HG02852 (cell line): Measurements from ENCODE around the gene ZNF839.
"Not testable (repeated sequence)": the region's sequence is repeated elsewhere in the genome, so short reads cannot be mapped to it uniquely, and the experiment has no call there.

Experiments used
- ATAC-seq: cut with Tn5 transposase; IDR thresholded peaks from one replicate; pipeline ENCODE4 v1.9.1; 2021; ENCODE audit warnings: mild to moderate bottlenecking, moderate library complexity; ENCODE audit not compliant: unreplicated experiment

Gene ZNF839

DNA sequence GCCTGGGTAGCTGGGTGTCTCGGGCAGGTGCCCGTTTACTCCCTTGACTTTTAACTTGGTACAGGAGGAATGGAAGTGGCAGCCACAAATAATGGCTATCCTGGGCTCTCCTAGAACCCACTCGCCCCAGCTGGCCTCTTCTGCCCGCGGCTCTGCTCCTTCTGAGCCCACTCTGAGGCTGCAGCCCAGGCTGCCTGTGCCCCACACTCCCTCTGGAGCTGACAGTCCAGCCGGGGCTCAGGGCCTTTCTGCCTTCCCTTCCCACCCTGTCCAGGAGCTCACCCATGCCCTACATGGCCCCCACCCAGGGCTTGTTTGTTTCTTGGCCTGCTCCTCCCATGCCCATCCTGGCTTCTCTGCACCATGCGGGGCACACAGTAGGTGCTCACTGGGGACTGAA lies 15.6 kb downstream of the ZNF839 start:
- ATAC-seq: no peak

DNA sequence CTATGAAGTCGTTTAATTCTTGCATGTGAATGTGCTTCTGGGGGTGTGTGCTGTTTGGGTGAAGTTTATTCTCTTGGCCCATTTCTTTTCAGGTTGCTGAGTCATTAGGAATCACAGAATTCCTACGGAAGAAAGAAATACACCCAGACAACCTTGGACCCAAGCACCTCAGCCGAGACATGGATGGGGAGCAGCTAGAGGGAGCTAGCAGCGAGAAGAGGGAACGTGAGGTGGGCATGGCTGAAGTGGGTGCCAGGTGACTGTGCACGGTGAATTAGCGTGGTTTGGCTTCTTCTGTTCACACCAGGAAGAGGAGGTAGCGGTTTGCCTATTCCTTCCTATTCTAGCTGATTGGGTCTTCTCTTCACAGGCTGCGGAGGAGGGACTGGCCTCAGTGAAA lies 19.2 kb downstream of the ZNF839 start:
- no peak for ATAC-seq

DNA sequence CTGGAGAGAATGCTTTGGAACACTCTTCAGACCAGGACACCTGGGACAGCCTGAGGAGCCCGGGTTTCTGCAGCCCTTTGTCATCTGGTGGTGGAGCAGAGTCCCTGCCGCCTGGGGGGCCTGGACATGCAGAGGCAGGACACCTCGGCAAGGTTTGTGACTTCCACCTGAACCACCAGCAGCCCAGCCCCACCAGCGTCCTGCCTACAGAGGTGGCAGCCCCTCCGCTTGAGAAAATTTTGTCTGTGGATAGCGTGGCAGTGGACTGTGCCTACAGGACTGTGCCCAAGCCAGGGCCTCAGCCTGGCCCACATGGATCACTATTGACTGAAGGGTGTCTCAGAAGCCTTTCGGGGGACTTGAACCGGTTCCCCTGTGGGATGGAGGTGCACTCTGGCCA lies 22.0 kb downstream of the ZNF839 start:
- ATAC-seq: no peak

DNA sequence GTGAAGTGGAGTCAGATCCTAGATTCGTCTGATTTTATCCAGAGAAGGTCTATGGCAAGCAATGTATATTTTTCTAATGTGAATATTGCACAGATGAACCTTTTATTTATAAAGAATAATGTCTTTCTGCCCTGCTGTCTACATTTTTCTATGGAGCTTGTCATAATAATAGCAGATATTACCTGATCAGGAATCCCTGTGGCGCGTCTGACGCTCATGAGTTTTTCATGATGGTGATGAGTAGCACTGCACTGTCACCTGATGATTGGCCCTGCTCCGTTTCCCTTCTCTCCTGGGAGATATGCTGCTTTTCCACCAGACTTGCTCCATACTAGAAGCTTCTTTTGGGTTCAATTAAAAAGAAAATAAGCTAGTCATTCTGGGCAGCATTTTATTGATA lies 22.7 kb downstream of the ZNF839 start:
- ATAC-seq: no peak

DNA sequence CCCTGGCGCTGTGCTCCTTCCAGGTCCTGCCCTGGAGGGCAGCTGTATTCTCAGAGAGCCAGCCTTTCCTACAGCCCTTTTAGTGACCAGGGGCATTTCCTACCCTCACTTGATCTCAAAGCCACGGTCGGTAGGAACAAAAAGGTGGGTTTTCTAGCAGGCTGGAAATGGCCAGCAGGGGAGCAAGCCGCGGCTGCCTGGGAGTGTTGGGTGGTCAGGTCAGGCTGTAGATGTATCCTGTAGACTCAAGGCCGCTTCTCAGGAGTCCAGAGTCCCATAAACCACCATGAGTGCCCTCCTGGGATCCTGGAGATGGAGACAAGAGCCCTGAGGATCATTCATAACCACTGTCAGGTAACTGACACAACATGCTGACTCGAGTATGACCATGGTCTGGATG lies 24.5 kb downstream of the ZNF839 start:
- ATAC-seq: no peak

DNA sequence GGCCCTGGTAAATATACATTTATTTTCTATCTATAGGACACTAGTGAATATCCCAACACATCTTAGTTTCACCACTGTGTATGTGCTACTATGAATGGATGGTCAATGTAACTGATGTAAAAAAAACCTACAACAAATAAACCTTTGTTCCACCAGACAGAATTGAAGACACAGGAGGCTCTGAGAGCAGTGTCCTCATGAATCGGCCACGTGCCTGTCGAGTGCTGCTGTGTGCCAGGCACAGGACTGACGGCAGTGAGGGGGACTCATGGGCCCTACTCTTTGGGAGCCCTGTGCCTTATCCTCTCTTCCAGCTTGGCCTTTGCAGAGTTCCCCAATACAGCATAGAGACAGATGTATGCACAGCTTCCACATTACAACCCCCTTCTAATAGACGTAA lies 24.9 kb downstream of the ZNF839 start:
- no peak for ATAC-seq

DNA sequence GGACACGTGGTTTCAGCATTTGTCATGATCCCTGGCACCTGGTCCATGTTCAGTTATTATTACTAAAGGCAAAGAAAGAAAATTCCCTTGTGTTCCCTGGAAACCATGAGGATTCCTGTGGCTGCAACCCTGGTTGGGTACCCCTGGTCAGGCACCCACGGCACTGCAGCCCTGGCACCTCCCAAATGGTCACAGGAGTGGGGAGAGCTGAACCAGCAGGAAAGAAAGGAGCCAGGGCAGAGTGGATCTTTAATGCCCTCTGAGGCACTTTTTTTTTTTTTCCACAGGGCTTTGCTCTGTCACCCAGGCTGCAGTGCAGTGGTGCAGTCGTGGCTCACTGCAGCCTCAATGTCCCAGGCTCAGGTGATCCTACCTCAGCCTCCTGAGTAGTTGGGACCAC lies 25.7 kb downstream of the ZNF839 start:
- no peak for ATAC-seq

DNA sequence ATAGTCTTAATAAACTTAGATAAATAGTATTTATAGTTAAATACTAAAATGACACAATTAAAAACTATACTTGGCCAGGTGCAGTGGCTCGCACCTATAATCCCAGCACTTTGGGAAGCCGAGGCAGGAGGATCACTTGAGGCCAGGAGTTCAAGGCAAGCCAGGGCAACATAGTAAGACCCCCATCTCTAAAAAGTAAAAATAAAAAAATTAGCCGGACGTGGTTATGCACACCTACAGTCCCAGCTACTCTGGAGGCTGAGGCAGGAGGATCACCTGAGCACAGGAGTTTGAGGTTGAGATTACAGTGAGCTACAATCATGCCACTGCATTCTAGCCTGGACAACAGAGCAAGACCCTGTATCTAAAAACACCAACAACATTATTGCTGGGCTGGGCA lies 27.1 kb downstream of the ZNF839 start:
- no peak for ATAC-seq

DNA sequence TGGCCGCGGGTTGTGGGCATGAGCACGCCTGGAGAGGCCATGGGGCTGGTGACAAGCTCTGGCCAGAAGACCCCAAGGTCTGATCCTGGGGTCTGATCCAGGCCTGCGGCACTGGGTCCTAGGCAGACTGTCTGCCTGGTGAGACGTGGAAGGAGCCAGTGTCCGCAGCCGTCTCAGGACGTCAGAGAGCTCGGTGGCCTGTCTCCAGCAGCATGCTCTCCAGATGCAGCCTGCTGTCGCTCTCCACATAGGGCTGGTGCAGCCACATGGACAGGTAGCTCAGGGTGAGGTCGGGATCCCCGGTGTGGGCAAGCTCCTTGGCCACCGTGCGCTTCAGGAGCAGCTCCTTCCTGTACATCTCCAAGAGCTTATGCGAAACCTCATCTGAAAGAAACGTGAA lies 28.8 kb downstream of the ZNF839 start:
- ATAC-seq: no peak

DNA sequence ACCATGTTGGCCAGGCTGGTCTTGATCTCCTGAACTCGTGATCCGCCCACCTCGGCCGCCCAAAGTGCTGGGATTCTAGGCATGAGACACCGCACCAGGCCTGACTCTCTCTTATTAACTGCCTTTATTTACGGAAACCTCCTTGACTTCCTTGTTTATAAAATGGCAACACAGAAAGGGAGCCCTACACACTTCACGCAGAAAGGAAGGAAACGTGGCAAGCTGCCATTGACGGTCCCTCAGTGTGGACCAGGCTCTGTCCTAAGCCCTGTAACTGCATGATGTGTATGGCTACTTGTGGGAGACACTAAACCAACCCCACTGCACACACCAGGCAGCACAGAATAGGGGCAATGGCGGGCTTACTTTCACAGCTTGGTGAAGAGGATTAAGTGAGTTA lies 31.5 kb downstream of the ZNF839 start:
- ATAC-seq: no peak

DNA sequence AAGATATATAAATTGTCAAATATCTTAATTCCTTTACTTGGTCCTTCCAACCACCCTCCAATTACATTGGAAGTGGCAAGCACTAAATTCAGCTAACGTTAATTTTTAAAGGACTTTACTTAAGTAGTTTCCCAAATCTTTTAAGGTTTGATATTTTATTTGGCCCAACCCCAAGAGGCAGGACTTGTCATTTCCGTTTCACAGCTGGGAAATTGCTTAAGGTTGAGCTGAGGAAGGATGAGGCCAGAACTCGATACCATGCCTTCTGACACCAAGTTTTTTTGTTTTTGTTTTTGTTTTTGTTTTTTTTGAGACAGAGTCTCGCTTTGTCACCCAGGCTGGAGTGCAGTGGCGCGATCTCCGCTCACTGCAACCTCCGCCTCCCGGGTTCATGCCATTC lies 32.0 kb downstream of the ZNF839 start:
- ATAC-seq: not testable (repeated sequence)

DNA sequence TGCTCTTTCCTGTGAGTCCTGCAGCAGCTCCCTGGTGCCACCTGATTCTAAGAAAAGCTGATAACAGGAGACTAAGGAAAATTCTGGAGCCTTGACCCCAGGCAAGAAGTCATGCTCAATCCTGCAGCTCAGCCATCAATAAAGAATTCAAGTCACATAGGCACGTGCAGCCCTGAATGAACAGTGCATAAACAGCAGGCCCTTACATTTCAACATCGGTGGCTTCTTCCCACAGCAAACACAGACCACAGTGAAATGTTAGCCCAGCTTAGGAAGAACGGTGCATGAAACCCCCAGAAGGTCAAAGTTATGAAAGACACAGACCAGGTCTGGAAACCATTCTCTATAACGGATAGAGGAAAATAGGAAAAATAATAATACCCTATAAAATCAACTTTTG lies 32.7 kb downstream of the ZNF839 start:
- no peak for ATAC-seq

DNA sequence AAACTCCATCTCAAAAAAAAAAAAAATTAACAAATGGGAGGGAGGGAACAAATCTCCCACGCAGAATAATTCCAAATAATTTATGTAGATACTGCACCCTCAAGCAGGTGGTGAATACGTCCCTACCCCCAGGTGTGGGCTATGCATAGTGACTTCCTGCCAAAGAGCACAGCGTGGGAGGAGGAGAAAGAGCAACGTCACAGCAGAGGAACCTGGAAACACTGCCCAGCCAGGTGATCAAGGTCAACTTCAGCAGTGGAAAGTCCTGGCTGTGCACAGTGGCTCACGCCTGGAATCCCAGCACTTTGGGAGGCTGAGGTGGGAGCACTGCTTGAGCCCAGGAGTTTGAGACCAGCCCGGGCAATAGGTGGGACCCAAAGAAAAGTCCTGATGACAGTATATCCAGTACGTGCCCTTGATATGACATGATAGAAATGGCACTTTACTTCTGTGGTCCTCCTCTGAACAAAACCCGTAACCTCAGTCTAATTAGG lies 33.6 kb downstream of the ZNF839 start:
- no peak for ATAC-seq

DNA sequence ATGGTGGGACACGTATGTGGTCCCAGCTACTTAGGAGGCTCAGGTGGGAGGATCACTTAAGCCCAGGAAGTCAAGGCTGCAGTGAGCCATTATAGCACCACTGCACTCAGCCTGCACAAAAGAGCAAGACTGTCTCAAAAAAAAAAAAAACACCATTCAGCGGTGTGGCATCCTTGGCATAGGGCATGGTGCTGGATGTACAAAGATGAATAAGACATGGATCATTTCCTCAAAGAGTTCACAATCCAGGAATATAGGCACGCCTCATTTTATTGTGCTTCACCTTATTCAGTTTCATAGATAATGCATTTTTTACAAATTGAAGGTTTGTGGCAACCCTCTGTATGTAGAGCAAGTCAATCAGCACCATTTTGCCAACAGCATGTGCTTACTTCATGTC lies 36.7 kb downstream of the ZNF839 start:
- ATAC-seq: no peak

DNA sequence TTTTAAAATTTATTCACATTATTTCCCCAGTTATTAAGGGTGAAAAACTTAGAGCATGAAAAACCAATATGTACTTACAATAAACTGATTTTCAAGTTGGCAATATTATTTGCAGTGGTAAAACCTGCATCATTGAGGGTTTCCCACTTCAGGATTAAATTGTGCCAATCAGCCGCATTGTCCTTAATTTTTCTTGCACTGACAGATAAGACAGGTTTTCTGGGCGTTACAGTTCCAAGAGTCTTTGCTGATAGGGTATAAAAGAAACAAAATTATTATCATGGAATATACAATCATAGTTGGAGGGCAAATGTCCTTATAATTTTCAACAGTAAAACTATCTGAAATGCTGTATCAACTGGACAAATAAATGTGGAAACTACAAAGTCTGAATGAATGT lies 39.8 kb downstream of the ZNF839 start:
- no peak for ATAC-seq

DNA sequence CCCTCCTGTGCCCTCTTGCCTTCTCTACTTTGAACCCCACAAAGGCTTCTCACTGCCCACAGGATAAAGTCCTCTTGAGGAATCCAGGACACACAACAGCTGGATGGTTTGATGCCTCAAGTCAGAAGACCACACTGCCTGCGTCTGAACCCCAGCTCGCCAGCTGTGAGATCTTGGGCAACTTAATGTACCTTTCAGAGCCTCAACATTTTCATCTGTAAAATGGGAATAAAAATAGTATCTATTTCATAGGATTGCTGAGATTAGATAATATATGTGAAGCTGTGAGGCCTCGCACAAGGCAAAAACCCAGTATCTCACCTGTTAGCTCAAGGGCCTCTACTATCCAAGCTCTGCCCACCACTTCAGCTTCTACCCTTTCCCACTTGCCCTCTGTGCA lies 40.8 kb downstream of the ZNF839 start:
- ATAC-seq: no peak

DNA sequence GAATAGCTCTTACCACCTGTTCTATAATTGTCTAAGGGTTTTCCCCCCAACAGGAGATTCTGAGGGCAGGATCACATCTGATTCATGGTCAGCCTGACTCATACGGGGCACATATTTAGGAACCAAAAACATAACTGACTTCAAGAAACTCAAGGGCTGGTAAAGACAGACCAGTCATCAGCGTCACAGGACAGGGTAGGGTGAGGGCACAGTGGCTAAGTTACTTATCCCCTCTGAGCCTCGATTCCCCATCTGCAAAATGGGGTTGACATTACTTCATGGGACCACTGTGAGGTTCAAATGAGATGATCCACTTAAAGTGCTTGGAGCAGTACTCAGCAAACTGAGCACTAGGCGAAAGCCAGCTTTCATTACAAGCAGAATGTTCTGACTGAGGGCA lies 42.5 kb downstream of the ZNF839 start:
- no peak for ATAC-seq

DNA sequence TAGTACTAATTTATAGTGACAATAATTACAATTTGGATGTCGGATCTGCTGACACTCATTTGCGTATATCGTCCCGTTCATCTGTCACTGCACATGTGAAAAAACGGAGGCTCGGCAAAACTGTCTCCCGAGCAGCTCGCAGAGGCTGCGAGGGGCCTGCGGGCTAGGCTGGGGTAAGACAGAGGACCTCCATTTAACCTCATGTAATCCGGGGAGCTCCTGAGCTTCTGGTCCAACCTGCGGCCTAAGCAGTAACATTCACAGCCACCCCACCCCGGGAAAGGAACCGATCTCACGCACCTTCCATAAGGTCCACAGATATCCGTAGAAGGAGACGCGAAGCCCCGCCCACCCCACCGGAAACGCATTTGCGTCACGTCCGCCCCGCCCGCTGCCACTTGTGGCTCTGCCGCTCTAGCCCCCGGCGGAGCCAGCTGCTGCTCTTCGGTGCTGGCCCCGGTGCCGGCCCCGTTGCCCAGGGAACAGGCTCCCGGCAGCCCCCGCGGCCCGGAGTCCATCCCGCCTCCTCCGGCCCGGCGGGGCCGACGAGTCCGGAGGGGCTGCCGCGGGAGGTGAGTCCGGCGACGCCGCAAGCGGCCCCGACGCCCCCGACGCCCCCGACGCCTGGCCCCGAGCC lies 43.1 kb downstream of the ZNF839 start, which contains the start of the genes CINP and TECPR2:
Gene CINP (minus strand): TSS at position 346 of the 637 bp plus-strand sequence. CDS start 39 bp downstream, at position 307.
Gene TECPR2 (plus strand): TSS at position 397 of the 637 bp plus-strand sequence. CDS start 13,781 bp downstream, outside the sequence.
- ATAC-seq: peak; percentile 88

DNA sequence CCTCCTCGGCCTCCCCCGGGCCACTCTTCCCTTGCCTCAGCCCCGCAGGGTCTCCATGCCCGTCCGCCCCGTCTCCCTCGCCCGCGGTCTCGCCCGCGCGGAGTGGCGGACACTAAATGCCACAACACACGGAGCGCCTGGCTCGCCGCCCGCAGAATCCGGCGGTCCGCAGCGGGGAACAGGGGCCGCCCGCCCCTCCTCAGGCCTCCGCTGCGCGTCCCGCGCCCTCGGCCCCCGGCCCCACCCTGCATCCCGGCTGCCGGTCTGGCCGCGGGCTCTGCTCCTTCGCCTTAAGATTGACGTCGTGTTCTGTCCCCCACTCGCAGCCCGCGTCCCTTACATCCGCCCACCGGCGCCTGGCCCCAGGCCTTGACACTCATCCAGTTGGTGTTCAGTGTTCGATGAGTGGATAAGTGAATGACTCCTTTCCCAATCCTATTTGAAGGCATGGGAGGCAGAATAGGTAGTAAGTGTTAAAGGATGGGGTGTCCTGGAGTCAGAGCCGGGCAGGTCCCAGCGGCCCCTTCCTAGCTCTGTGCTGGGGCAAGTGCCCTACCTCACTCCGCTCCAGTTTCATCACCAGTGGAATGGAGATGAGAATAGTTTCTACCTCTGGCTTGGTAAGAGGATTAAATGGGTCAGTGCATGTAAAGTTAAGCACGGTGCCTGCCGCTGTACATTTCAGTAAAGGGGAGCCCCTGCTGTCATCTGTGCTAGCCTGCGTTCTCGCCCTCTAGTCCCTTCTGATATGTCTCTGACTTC lies 43.8 kb downstream of the ZNF839 start:
- ATAC-seq: peak; percentile 25

DNA sequence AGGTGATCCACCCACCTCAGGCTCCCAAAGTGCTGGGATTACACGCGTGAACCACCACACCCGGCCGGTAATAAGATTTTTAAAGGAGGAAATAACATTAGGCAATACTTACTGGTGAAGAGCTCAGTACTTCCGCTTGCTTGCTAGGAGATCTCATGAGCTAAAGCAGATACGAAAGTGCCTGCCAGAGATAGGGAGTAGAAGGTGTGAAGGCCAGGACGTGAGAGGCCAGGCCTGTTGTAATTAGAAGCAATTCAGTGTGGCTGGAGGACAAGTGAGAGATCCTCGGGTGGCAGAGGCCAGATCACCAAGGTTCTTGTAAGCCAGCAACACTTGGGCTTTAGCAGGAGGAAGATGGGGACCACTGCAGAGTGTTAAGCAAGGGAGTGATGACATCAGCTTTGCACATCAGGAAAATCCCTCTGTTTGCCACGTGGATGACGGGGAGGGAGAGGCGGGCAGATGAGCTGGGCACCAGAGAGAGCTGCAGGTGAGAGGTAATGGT lies 50.8 kb downstream of the ZNF839 start:
- ATAC-seq: no peak

DNA sequence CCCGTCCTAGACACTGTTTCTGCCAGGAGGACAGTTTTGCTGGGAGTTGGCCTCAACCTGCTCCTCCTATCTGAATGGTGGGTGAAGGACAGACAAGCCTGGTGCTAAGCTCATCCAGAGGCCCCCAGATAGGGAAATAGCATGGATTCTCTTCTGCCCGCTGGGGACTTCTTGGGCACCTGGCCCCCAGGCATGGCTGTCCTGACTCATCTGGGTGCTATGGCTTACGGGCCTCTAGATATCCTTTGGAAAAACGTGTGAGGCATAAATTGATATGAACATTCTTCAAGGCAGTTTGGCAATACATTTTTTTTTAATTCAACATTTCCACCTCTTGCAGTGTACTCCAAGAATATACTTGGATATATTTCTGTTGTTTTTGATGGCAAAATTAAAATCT lies 51.8 kb downstream of the ZNF839 start:
- ATAC-seq: no peak

DNA sequence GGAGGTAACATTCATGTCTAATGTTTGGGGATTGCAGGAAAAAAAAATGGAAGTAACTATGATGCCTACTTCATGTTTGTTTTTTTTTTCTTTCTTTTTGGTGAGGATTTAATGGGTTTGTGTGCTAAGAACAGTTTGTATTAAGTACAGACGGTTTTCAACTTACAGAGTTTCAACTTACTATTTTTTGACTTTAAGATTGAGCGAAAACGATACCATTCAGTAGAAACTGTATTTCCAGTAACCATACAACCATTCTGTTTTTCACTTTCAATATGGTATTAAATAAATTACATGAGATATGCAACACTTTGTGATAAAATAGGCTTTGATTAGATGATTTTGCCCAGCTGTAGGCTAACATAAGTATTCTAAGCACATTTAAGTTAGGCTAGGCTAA lies 53.6 kb downstream of the ZNF839 start:
- ATAC-seq: no peak
